ENCODE measurements around the gene METTL25B.

The METTL25B gene

GRCh38 chr1:156744786-156745419 is 16.6 kb downstream of the METTL25B start:
- H3K27me3 ChIP-seq (ENCODE audit: low read length): no peaks in the 10 kb centered on the region
- H4K20me1 ChIP-seq (ENCODE audit: low read depth, low read length): no peaks in the 10 kb centered on the region; the same call in 1 of the 2 replicates
- H2AFZ ChIP-seq (ENCODE audit: low read depth, low read length, severe bottlenecking): no peak overlapping the region
- H3K79me2 ChIP-seq (ENCODE audit: insufficient read depth, low read length): peaks cover 54% of the 10 kb centered on the region
- no peaks in the 10 kb centered on the region for H3K9me3 ChIP-seq (ENCODE audit: insufficient read depth, low read length)
- no peak overlapping the region for H3K4me2 ChIP-seq (ENCODE audit: low read depth, low read length, poor library complexity, severe bottlenecking)
- H3F3A ChIP-seq (ENCODE audit: insufficient read depth): peaks cover 33% of the 10 kb centered on the region
- no peak overlapping the region for H3K9ac ChIP-seq (ENCODE audit: low read length)
- TF ChIP-seq CTCF (IDR thresholded peaks at IDR 0.05; ENCODE audit: insufficient read depth, low read length, poor library complexity, severe bottlenecking) (no peak), EZH2phosphoT487 (conservative IDR thresholded peaks at IDR 0.05; ENCODE audit: low read length) (no peak)
- H3K4me3 ChIP-seq (ENCODE audit: insufficient read depth, low read length, poor library complexity, severe bottlenecking): no peak overlapping the region
- no peaks in the 10 kb centered on the region for H3K36me3 ChIP-seq (ENCODE audit: low read length)
- no peaks in the 10 kb centered on the region for H3K9me2 ChIP-seq (replicated peaks; ENCODE audit: insufficient read depth, low read length)
- no peak overlapping the region for H3K27ac ChIP-seq (ENCODE audit: low read depth, low read length)

- H3K79me2 ChIP-seq (ENCODE audit: insufficient read depth, low read length): peaks cover 57% of the 10 kb centered on the region
- no peaks in the 10 kb centered on the region; the same call in 1 of the 2 replicates for H4K20me1 ChIP-seq (ENCODE audit: low read depth, low read length)
- H3K36me3 ChIP-seq (ENCODE audit: low read length): no peaks in the 10 kb centered on the region
- H3K4me3 ChIP-seq (ENCODE audit: insufficient read depth, low read length, poor library complexity, severe bottlenecking): no peak overlapping the region
- no peaks in the 10 kb centered on the region for H3K9me3 ChIP-seq (ENCODE audit: insufficient read depth, low read length)
- TF ChIP-seq EZH2phosphoT487 (conservative IDR thresholded peaks at IDR 0.05; ENCODE audit: low read length) (no peak), CTCF (IDR thresholded peaks at IDR 0.05; ENCODE audit: insufficient read depth, low read length, poor library complexity, severe bottlenecking) (no peak)
- H3F3A ChIP-seq (ENCODE audit: insufficient read depth): peaks cover 33% of the 10 kb centered on the region
- H3K4me2 ChIP-seq (ENCODE audit: low read depth, low read length, poor library complexity, severe bottlenecking): no peak overlapping the region
- H3K9ac ChIP-seq (ENCODE audit: low read length): no peak overlapping the region
- no peak overlapping the region for H2AFZ ChIP-seq (ENCODE audit: low read depth, low read length, severe bottlenecking)
- H3K27ac ChIP-seq (ENCODE audit: low read depth, low read length): no peak overlapping the region
- H3K27me3 ChIP-seq (ENCODE audit: low read length): no peaks in the 10 kb centered on the region
- no peaks in the 10 kb centered on the region for H3K9me2 ChIP-seq (replicated peaks; ENCODE audit: insufficient read depth, low read length)
Observed at GRCh38 chr1:156745881-156746280, 17.6 kb downstream of the METTL25B start.

GRCh38 chr1:156746406-156746727 is 18.1 kb downstream of the METTL25B start:
- H3F3A ChIP-seq (ENCODE audit: insufficient read depth): peaks cover 31% of the 10 kb centered on the region
- H4K20me1 ChIP-seq (ENCODE audit: low read depth, low read length): no peaks in the 10 kb centered on the region; the same call in 1 of the 2 replicates
- no peak overlapping the region for H2AFZ ChIP-seq (ENCODE audit: low read depth, low read length, severe bottlenecking)
- no peak for TF ChIP-seq CTCF (IDR thresholded peaks at IDR 0.05; ENCODE audit: insufficient read depth, low read length, poor library complexity, severe bottlenecking)
- no peak for TF ChIP-seq EZH2phosphoT487 (conservative IDR thresholded peaks at IDR 0.05; ENCODE audit: low read length)
- peaks cover 61% of the 10 kb centered on the region for H3K79me2 ChIP-seq (ENCODE audit: insufficient read depth, low read length)
- H3K9ac ChIP-seq (ENCODE audit: low read length): no peak overlapping the region
- H3K4me3 ChIP-seq (ENCODE audit: insufficient read depth, low read length, poor library complexity, severe bottlenecking): no peak overlapping the region
- no peaks in the 10 kb centered on the region for H3K9me3 ChIP-seq (ENCODE audit: insufficient read depth, low read length)
- H3K27ac ChIP-seq (ENCODE audit: low read depth, low read length): no peak overlapping the region
- no peaks in the 10 kb centered on the region for H3K36me3 ChIP-seq (ENCODE audit: low read length)
- H3K27me3 ChIP-seq (ENCODE audit: low read length): no peaks in the 10 kb centered on the region
- no peaks in the 10 kb centered on the region for H3K9me2 ChIP-seq (replicated peaks; ENCODE audit: insufficient read depth, low read length)
- H3K4me2 ChIP-seq (ENCODE audit: low read depth, low read length, poor library complexity, severe bottlenecking): no peak overlapping the region

Measured in SU-DHL-6 (cell line).